Stomach (tissue), 4 donors: Measurements from ENCODE around the gene FARP2.

Source experiments
- POLR2AphosphoS5 ChIP-seq, 3 donors: sonication (generic); formaldehyde crosslinking; IDR thresholded peaks; one replicate each; pipeline ENCODE4 v1.6.1; 2016; ENCODE audit warnings: antibody characterized with exemption in 3 of 3
- TF ChIP-seq, protein P1 (sequence below), 7 experiments: fragments of 450-650 bp in 4 of 7; fragments of 200-600 bp in 3 of 7; sonication (generic) in 3 of 7; IDR thresholded peaks; one replicate each; pipeline ENCODE4 v1.5.1; 2016 to 2019; ENCODE audit warnings: antibody characterized with exemption in 7 of 7, control low read depth in 2 of 7, mild to moderate bottlenecking in 1 of 7

DNA sequence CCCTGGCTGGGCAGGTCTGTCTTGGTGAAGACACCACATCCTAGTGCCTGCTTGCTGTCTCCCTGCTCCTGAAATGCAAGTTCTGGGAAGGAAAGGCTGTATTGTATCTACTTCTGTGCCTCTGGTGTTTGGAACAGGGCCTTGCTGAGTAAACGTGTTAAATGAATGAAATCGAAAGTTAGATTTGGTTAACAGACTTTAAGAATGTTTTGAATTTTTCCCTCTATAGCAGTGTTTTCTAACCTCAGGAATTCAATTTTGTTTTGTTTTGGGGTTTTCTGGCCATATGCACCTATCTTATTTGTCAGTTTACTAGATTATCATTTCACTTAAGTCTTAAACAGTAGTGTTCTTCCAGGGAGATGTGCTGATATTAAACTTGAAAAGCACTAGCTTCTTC, 20.7 kb downstream of the FARP2 start:
- TF ChIP-seq POLR2AphosphoS5 (IDR thresholded peaks at IDR 0.05) = no peak
- TF ChIP-seq, protein P1, sequence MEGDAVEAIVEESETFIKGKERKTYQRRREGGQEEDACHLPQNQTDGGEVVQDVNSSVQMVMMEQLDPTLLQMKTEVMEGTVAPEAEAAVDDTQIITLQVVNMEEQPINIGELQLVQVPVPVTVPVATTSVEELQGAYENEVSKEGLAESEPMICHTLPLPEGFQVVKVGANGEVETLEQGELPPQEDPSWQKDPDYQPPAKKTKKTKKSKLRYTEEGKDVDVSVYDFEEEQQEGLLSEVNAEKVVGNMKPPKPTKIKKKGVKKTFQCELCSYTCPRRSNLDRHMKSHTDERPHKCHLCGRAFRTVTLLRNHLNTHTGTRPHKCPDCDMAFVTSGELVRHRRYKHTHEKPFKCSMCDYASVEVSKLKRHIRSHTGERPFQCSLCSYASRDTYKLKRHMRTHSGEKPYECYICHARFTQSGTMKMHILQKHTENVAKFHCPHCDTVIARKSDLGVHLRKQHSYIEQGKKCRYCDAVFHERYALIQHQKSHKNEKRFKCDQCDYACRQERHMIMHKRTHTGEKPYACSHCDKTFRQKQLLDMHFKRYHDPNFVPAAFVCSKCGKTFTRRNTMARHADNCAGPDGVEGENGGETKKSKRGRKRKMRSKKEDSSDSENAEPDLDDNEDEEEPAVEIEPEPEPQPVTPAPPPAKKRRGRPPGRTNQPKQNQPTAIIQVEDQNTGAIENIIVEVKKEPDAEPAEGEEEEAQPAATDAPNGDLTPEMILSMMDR (IDR thresholded peaks at IDR 0.05) = no peak
